Prostate gland (tissue), 2 donors: ENCODE data around the gene SOX18. TPM values are rescaled to one million over a fixed set of nuclear protein-coding genes. Genes with fewer than 3 reads are reported as not detected.

Source experiments
- DNase-seq: peaks from one replicate; pipeline ENCODE4 v3.0.0-alpha.2; 2019; ENCODE audit warnings: low spot score
- H3K27ac ChIP-seq, 2 donors: fragments of 200-600 bp; sonication (generic); 2 replicates each; pipeline ENCODE4 v1.5.1; 2017 to 2019
- H3K27me3 ChIP-seq: fragments of 200-600 bp; sonication (generic); replicated peaks from 2 replicates; pipeline ENCODE4 v1.5.1; 2019; ENCODE audit not compliant: insufficient read depth
- H3K36me3 ChIP-seq, 2 donors: fragments of 200-600 bp; sonication (generic); 1 replicate in 1 of 2; 2 replicates in 1 of 2; pipeline versions ENCODE4 v1.5.1 to v1.8.1; 2017 to 2019
- H3K4me1 ChIP-seq: fragments of 200-600 bp; sonication (generic); replicated peaks from 2 replicates; pipeline ENCODE4 v1.5.1; 2019
- H3K4me3 ChIP-seq, 2 donors: fragments of 200-600 bp; sonication (generic); 2 replicates each; pipeline ENCODE4 v1.5.1; 2017 to 2019
- H3K9me3 ChIP-seq: fragments of 200-600 bp; sonication (generic); 2 replicates; pipeline ENCODE4 v1.5.1; 2017
- CTCF ChIP-seq, 4 experiments: fragments of 200-600 bp in 2 of 4; fragments of 450-650 bp in 2 of 4; sonication (generic) in 2 of 4; IDR thresholded peaks; 1 replicate in 3 of 4; 2 replicates in 1 of 4; pipeline ENCODE4 v1.5.1; 2016 to 2019; ENCODE audit warnings: antibody characterized with exemption in 4 of 4, mild to moderate bottlenecking in 2 of 4, moderate library complexity in 2 of 4
- POLR2A ChIP-seq: fragments of 450-650 bp; IDR thresholded peaks from one replicate; pipeline ENCODE4 v1.6.1; 2016; ENCODE audit warnings: antibody characterized with exemption, mild to moderate bottlenecking
- POLR2AphosphoS5 ChIP-seq: sonication (generic); formaldehyde crosslinking; IDR thresholded peaks from one replicate; pipeline ENCODE4 v1.6.1; 2017; ENCODE audit warnings: antibody characterized with exemption
- WGBS: methylation state at CpG from one replicate; pipeline ENCODE4 v1.1.5; 2018; 5-methylcytosine and 5-hydroxymethylcytosine counted together
- intact Hi-C: fragments of 100-400 bp; cut with DNase I; formaldehyde crosslinking; loops from one replicate; pipeline ENCODE4 v1.14.2; 2022
- total RNA-seq, 2 donors: library from RNA; depleted of rRNA; stranded (reverse); fragments of >200 nt; gene quantifications; one replicate each; pipeline ENCODE4 v1.1.0, GENCODE V29; 2016

SOX18 gene
- total RNA-seq, 2 donors from 2014 or later: 4.7 to 12.8 TPM

DNA sequence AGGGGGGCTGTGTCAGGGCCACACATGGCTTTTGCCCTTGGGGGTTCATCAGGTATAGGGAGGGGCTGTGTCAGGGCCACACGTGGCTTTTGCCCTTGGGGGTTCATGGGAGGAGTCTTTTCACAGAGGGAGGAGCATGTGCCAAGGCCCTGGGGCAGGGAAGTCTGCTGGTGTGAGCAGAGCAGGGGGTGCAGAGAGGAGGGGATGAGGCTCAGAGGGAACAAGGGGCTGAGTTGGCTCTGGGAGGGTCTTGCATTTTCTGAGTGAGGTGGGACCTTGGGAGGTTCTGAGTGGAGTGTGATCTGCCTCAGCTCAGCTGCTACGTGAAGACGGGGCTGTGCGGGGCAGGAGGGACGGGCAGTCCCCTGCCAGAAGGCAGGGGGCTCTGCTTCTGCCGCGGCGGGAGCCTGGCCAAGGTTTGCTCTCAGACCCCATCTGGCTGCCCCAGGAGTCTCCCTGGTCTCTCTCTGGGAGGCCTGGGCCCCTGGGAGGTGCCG, 6.0 kb upstream of the SOX18 start:
- 68% methylated on average over 9 of the region's 9 CpGs for WGBS
- Histone ChIP-seq H3K9me3 (no peaks in the 10 kb centered on the region), H3K4me1 (peaks cover 6% of the 10 kb centered on the region), H3K27ac (no peak overlapping the region), H3K4me3 (no peak overlapping the region), H3K27me3 (peaks cover 12% of the 10 kb centered on the region), H3K36me3 (no peaks in the 10 kb centered on the region)
- DNase-seq: no peak
- TF ChIP-seq POLR2AphosphoS5 (no peak), CTCF (IDR thresholded peaks at IDR 0.05) (no peak), POLR2A (no peak)
- intact Hi-C loops: no loop called here

- peaks cover 16% of the 10 kb centered on the region for H3K27me3 ChIP-seq
- no peak for DNase-seq
Observed at GRCh38 chr20:64053841-64054661, 4.6 kb upstream of the SOX18 start.

GRCh38 chr20:64052987-64053840, 3.8 kb upstream of the SOX18 start:
- peaks cover 19% of the 10 kb centered on the region for H3K27me3 ChIP-seq
- no peak for DNase-seq
- intact Hi-C loops: no loop called here
- H3K4me3 ChIP-seq: no peak overlapping the region
- TF ChIP-seq CTCF (IDR thresholded peaks at IDR 0.05) (no peak), POLR2AphosphoS5 (no peak), POLR2A (no peak)
- H3K9me3 ChIP-seq: no peaks in the 10 kb centered on the region
- 75% methylated on average over 32 of the region's 33 CpGs for WGBS
- no peaks in the 10 kb centered on the region for H3K36me3 ChIP-seq
- H3K4me1 ChIP-seq: peaks cover 7% of the 10 kb centered on the region
- no peak overlapping the region for H3K27ac ChIP-seq

More at GRCh38 chr20:64053841-64054661, 4.6 kb upstream of the SOX18 start:
- Histone ChIP-seq H3K36me3 (no peaks in the 10 kb centered on the region), H3K27ac (no peak overlapping the region), H3K4me1 (peaks cover 6% of the 10 kb centered on the region), H3K4me3 (no peak overlapping the region), H3K9me3 (no peaks in the 10 kb centered on the region)
- intact Hi-C loops: no loop called here
- TF ChIP-seq CTCF (IDR thresholded peaks at IDR 0.05) (no peak), POLR2A (no peak), POLR2AphosphoS5 (no peak)
- WGBS: 45% methylated on average over 17 of the region's 17 CpGs

GRCh38 chr20:64052326-64052722, 2.9 kb upstream of the SOX18 start:
- Histone ChIP-seq H3K27me3 (peaks cover 19% of the 10 kb centered on the region), H3K9me3 (no peaks in the 10 kb centered on the region), H3K4me1 (peaks cover 3% of the 10 kb centered on the region), H3K27ac (no peak overlapping the region), H3K36me3 (no peaks in the 10 kb centered on the region), H3K4me3 (no peak overlapping the region)
- intact Hi-C loops: no loop called here
- TF ChIP-seq POLR2A (no peak), CTCF (IDR thresholded peaks at IDR 0.05) (no peak), POLR2AphosphoS5 (no peak)
- 78% methylated on average over 10 of the region's 10 CpGs for WGBS
- DNase-seq: no peak
